Retinal pigment epithelial cell (primary cell): ENCODE results near the gene TOMM34.

ENCODE experiments used
- DNase-seq: peaks from one replicate; pipeline ENCODE4 v3.0.0-alpha.2; 2010; ENCODE audit warnings: low read depth
- H3K4me3 ChIP-seq: 2 replicates; pipeline ENCODE4 v1.5.1; 2011; ENCODE audit warnings: mild to moderate bottlenecking, low read length, control low read depth, moderate library complexity
- CTCF ChIP-seq: conservative IDR thresholded peaks from 2 replicates; pipeline ENCODE4 v1.5.1; 2011; ENCODE audit warnings: low read depth, low read length, control low read depth, inconsistent platforms

TOMM34 gene

GRCh38 chr20:44917399-44917798, 42.8 kb downstream of the TOMM34 start:
- DNase-seq, result no peak
- H3K4me3 ChIP-seq, result no peak overlapping the region
- no peak for TF ChIP-seq CTCF

- no peak for TF ChIP-seq CTCF
- DNase-seq, result no peak
- H3K4me3 ChIP-seq, result no peak overlapping the region
These were observed 43.6 kb downstream of the TOMM34 start for GRCh38 chr20:44916586-44916985.

- no peak for TF ChIP-seq CTCF
- no peak for DNase-seq
- H3K4me3 ChIP-seq, result no peak overlapping the region
These were observed 45.3 kb downstream of the TOMM34 start for GRCh38 chr20:44914924-44915323.

GRCh38 chr20:44912189-44912588, 48.0 kb downstream of the TOMM34 start:
- no peak for TF ChIP-seq CTCF
- no peak for DNase-seq
- H3K4me3 ChIP-seq, result no peak overlapping the region

GRCh38 chr20:44911264-44911921, 48.8 kb downstream of the TOMM34 start:
- peak; percentile 63 for TF ChIP-seq CTCF
- no peak for DNase-seq
- H3K4me3 ChIP-seq, result no peak overlapping the region

GRCh38 chr20:44910690-44911262, 49.4 kb downstream of the TOMM34 start:
- no peak for DNase-seq
- no peak for TF ChIP-seq CTCF
- H3K4me3 ChIP-seq, result peak overlapping the region; percentile 75
